HG03565 (cell line): ENCODE results near the gene LRRC49.
"Not testable (repeated sequence)": the region's sequence is repeated elsewhere in the genome, so short reads cannot be mapped to it uniquely, and the experiment has no call there.

Source experiments
- ATAC-seq: cut with Tn5 transposase; IDR thresholded peaks from one replicate; pipeline ENCODE4 v1.9.1; 2021; ENCODE audit warnings: mild to moderate bottlenecking, moderate library complexity; ENCODE audit not compliant: unreplicated experiment

The LRRC49 gene

GRCh38 chr15:70866982-70867641, 25.5 kb upstream of the LRRC49 start:
- ATAC-seq, result no peak

- ATAC-seq, result no peak
Observed at GRCh38 chr15:70867911-70868467, 24.6 kb upstream of the LRRC49 start.

GRCh38 chr15:70869346-70869745, 23.3 kb upstream of the LRRC49 start:
- no peak for ATAC-seq

- no peak for ATAC-seq
Observed at GRCh38 chr15:70870051-70870450, 22.6 kb upstream of the LRRC49 start.

- ATAC-seq, result not testable (repeated sequence)
Observed at GRCh38 chr15:70871490-70871889, 21.1 kb upstream of the LRRC49 start.

GRCh38 chr15:70873232-70874054, 19.2 kb upstream of the LRRC49 start:
- ATAC-seq, result no peak

- ATAC-seq, result no peak
Observed at GRCh38 chr15:70875001-70875782, 17.4 kb upstream of the LRRC49 start.

GRCh38 chr15:70876011-70876410, 16.6 kb upstream of the LRRC49 start:
- no peak for ATAC-seq

GRCh38 chr15:70876683-70877082, 15.9 kb upstream of the LRRC49 start:
- no peak for ATAC-seq

GRCh38 chr15:70879401-70879800, 13.2 kb upstream of the LRRC49 start:
- no peak for ATAC-seq

- no peak for ATAC-seq
Observed at GRCh38 chr15:70880781-70881180, 11.8 kb upstream of the LRRC49 start.

GRCh38 chr15:70882361-70882760, 10.3 kb upstream of the LRRC49 start:
- no peak for ATAC-seq

GRCh38 chr15:70892912-70893560, 410 bp downstream of the LRRC49 start:
- ATAC-seq, result no peak

- ATAC-seq, result no peak
Observed at GRCh38 chr15:70902107-70902506, 9.5 kb downstream of the LRRC49 start.

GRCh38 chr15:70906842-70907241, 14.2 kb downstream of the LRRC49 start:
- ATAC-seq, result no peak

GRCh38 chr15:70907784-70908471, 15.3 kb downstream of the LRRC49 start:
- no peak for ATAC-seq

- no peak for ATAC-seq
Observed at GRCh38 chr15:70910958-70911357, 18.3 kb downstream of the LRRC49 start.

- ATAC-seq, result no peak
Observed at GRCh38 chr15:70912187-70912586, 19.6 kb downstream of the LRRC49 start.

- no peak for ATAC-seq
Observed at GRCh38 chr15:70916531-70916930, 23.9 kb downstream of the LRRC49 start.

GRCh38 chr15:70917955-70918354, 25.3 kb downstream of the LRRC49 start:
- no peak for ATAC-seq
